K562 (cell line): Measurements from ENCODE around the gene ABITRAM. TPM values are rescaled to one million over a fixed set of nuclear protein-coding genes. Genes with fewer than 3 reads are reported as not detected.

Experiments
- ATAC-seq: fragments of 200-7000 bp; cut with Tn5 transposase; 3 replicates; pipeline ENCODE4 v1.9.1; 2020; ENCODE audit warnings: moderate library complexity
- BruUV-seq: library from RNA; stranded (reverse); fragments of 400-500 nt; replicated peaks from 2 replicates; lab custom pipeline; 2021; lab: Mats Ljungman, UMichigan
- CTCF ChIA-PET: fragments of 300-600 bp; formaldehyde crosslinking; extraction: SDS; loops from one replicate; lab custom pipeline; 2021; ENCODE audit warnings: low intra/inter-chr PET ratio; lab: Yijun Ruan, JAX
- POLR2A ChIA-PET: fragments of 300-600, 350-650 bp; sonication (Branson Sonifier 250); formaldehyde crosslinking; extraction: SDS; loops from one replicate; lab custom pipeline; 2021; ENCODE audit warnings: antibody characterized with exemption, inconsistent platforms; lab: Yijun Ruan, JAX
- DNase-seq, 4 experiments: peaks; one replicate each; pipeline versions ENCODE4 v3.0.0 to v3.0.0-alpha.2; 2011 to 2018; ENCODE audit warnings: low spot score in 3 of 4, mixed read lengths in 3 of 4; ENCODE audit errors: extremely low read depth in 1 of 4
- FAIRE-seq: peaks from 2 replicates; lab custom pipeline; 2011; peaks lifted over from hg19 to GRCh38; lab: Jason Lieb, UNC
- H2AFZ ChIP-seq: 2 replicates; pipeline ENCODE4 v1.6.0; 2011; ENCODE audit warnings: low read depth, low read length, control low read depth, inconsistent platforms
- H3K27ac ChIP-seq: fragments of 200-600 bp; 3 replicates; pipeline ENCODE4 v1.8.0; 2011; ENCODE audit warnings: low read depth, mild to moderate bottlenecking, control low read depth, inconsistent platforms, low read length, moderate library complexity, mixed read lengths; ENCODE audit errors: extremely low read depth
- H3K27me3 ChIP-seq, 2 experiments: fragments of 300-600 bp in 1 of 2; 2 replicates in 1 of 2; 3 replicates in 1 of 2; pipeline versions ENCODE4 v1.6.0 to v1.8.0; 2011; ENCODE audit warnings: inconsistent platforms in 2 of 2, low read length in 2 of 2, mild to moderate bottlenecking in 1 of 2, mixed read lengths in 1 of 2, moderate library complexity in 1 of 2; ENCODE audit not compliant: control insufficient read depth in 2 of 2, insufficient read depth in 2 of 2
- H3K36me3 ChIP-seq: fragments of 300-600 bp; 3 replicates; pipeline ENCODE4 v1.8.0; 2011; ENCODE audit warnings: mild to moderate bottlenecking, low read length, inconsistent platforms; ENCODE audit not compliant: control insufficient read depth, insufficient read depth
- H3K4me1 ChIP-seq, 2 experiments: fragments of 200-600 bp in 1 of 2; replicated peaks in 1 of 2; 2 replicates in 1 of 2; 3 replicates in 1 of 2; pipeline versions ENCODE4 v1.5.1 to v1.8.0; 2011; ENCODE audit warnings: inconsistent platforms in 2 of 2, low read length in 2 of 2, mild to moderate bottlenecking in 1 of 2, mixed read lengths in 1 of 2, moderate library complexity in 1 of 2; ENCODE audit not compliant: control insufficient read depth in 2 of 2, insufficient read depth in 2 of 2
- H3K4me2 ChIP-seq: 2 replicates; pipeline ENCODE4 v1.6.1; 2011; ENCODE audit warnings: low read length, control low read depth, inconsistent platforms, mixed read lengths; ENCODE audit not compliant: insufficient read depth
- H3K4me3 ChIP-seq: fragments of 200-600 bp; sonication (generic), shearing (Covaris generic); 2 replicates; pipeline ENCODE4 v1.5.1; 2016; ENCODE audit warnings: control low read depth, inconsistent platforms
- H3K79me2 ChIP-seq: fragments of 200-600 bp; 3 replicates; pipeline ENCODE4 v1.8.0; 2011; ENCODE audit warnings: low read length, inconsistent platforms; ENCODE audit not compliant: control insufficient read depth, insufficient read depth
- H3K9ac ChIP-seq, 2 experiments: 2 replicates each; pipeline versions ENCODE4 v1.6.0 to v1.6.1; 2011; ENCODE audit warnings: low read depth in 2 of 2, low read length in 2 of 2, control low read depth in 1 of 2, inconsistent platforms in 1 of 2, mild to moderate bottlenecking in 1 of 2, mixed read lengths in 1 of 2; ENCODE audit not compliant: insufficient read depth in 1 of 2
- H3K9me1 ChIP-seq: one replicate; pipeline ENCODE4 v1.6.0; 2011; ENCODE audit warnings: inconsistent platforms, mild to moderate bottlenecking, low read length, moderate library complexity; ENCODE audit not compliant: control insufficient read depth, insufficient read depth
- H3K9me3 ChIP-seq: replicated peaks from 2 replicates; pipeline ENCODE4 v1.5.1; 2011; ENCODE audit warnings: low read depth, low read length, inconsistent platforms; ENCODE audit not compliant: control insufficient read depth, insufficient read depth
- H4K20me1 ChIP-seq: replicated peaks from 2 replicates; pipeline ENCODE4 v1.6.1; 2011; ENCODE audit warnings: low read length, inconsistent platforms, mixed read lengths; ENCODE audit not compliant: control insufficient read depth, insufficient read depth
- ARHGAP35 ChIP-seq: fragments of 450-650 bp; IDR thresholded peaks from 2 replicates; pipeline ENCODE4 v1.6.1; 2018; ENCODE audit not compliant: partially characterized antibody
- DDX20 ChIP-seq: fragments of 450-650 bp; IDR thresholded peaks from 2 replicates; pipeline ENCODE4 v1.6.1; 2016; ENCODE audit warnings: missing genetic modification characterization, low read depth, mild to moderate bottlenecking, missing compliant biosample characterization, moderate library complexity
- GTF2A2 ChIP-seq: IDR thresholded peaks from 2 replicates; pipeline ENCODE4 v1.6.1; 2016; ENCODE audit warnings: mild to moderate bottlenecking, missing genetic modification characterization, missing compliant biosample characterization
- HEY1 ChIP-seq: fragments of 250-450 bp; sonication (Bioruptor Pico); IDR thresholded peaks from 2 replicates; pipeline ENCODE4 v1.5.0; 2020; ENCODE audit warnings: mild to moderate bottlenecking, moderate library complexity, borderline replicate concordance
- KDM1A ChIP-seq, 2 experiments: fragments of 450-650 bp; IDR thresholded peaks; 2 replicates each; pipeline ENCODE4 v1.6.1; 2016; ENCODE audit warnings: mild to moderate bottlenecking in 2 of 2
- PTBP1 ChIP-seq: fragments of 200-400 bp; formaldehyde crosslinking; IDR thresholded peaks from 2 replicates; pipeline ENCODE4 v1.6.1; 2017; ENCODE audit warnings: low read depth, low read length
- SAFB ChIP-seq: fragments of 200-400 bp; formaldehyde crosslinking; IDR thresholded peaks from 2 replicates; pipeline ENCODE4 v1.6.1; 2017; ENCODE audit warnings: low read depth, low read length, borderline replicate concordance
- SIRT6 ChIP-seq: IDR thresholded peaks from one replicate; pipeline ENCODE4 v1.6.1; 2012; ENCODE audit warnings: low read depth, mild to moderate bottlenecking, control low read depth, inconsistent platforms, low read length, moderate library complexity
- SNIP1 ChIP-seq: fragments of 450-650 bp; IDR thresholded peaks from 2 replicates; pipeline ENCODE4 v1.7.1; 2017; ENCODE audit warnings: low read depth, mild to moderate bottlenecking
- TAF1 ChIP-seq: IDR thresholded peaks from 2 replicates; pipeline ENCODE4 v1.6.1; 2011; ENCODE audit warnings: mild to moderate bottlenecking, low read length, moderate library complexity; ENCODE audit not compliant: insufficient read depth, control insufficient read depth, severe bottlenecking; ENCODE audit errors: extremely low read depth
- ZBTB17 ChIP-seq: fragments of 450-650 bp; formaldehyde crosslinking; IDR thresholded peaks from 2 replicates; pipeline ENCODE4 v1.4.0; 2020; ENCODE audit warnings: mild to moderate bottlenecking
- ZBTB33 ChIP-seq: sonication (generic); formaldehyde crosslinking; IDR thresholded peaks from 2 replicates; pipeline ENCODE4 v1.8.1; 2023; ENCODE audit warnings: mild to moderate bottlenecking, missing genetic modification reagents
- ZNF174 ChIP-seq: fragments of 250-450 bp; sonication (Bioruptor Pico); IDR thresholded peaks from 2 replicates; pipeline ENCODE4 v1.4.0; 2020; ENCODE audit warnings: mild to moderate bottlenecking
- ZNF449 ChIP-seq: fragments of 250-450 bp; sonication (Bioruptor Pico); IDR thresholded peaks from 2 replicates; pipeline ENCODE4 v1.8.0; 2022; ENCODE audit warnings: moderate library complexity, mild to moderate bottlenecking, inconsistent platforms
- ZNF695 ChIP-seq: fragments of 450-650 bp; formaldehyde crosslinking; IDR thresholded peaks from 2 replicates; pipeline ENCODE4 v1.4.0; 2020; ENCODE audit warnings: mild to moderate bottlenecking, moderate library complexity
- WGBS: fragments of 100-300 bp; shearing (Covaris generic); methylation state at CpG from one replicate; pipeline ENCODE4 v1.1.6; 2016; ENCODE audit warnings: low coverage, mixed read lengths; ENCODE audit not compliant: insufficient coverage; ENCODE audit errors: missing lambda C conversion rate; 5-methylcytosine and 5-hydroxymethylcytosine counted together
- in situ Hi-C: fragments of 300-500 bp; cut with MboI; formaldehyde crosslinking; loops from 4 replicates; pipeline ENCODE4 v1.15.0; 2018; ENCODE audit warnings: inconsistent platforms, mixed read lengths
- intact Hi-C: fragments of 100-400 bp; cut with micrococcal nuclease; formaldehyde crosslinking; loops from 2 replicates; pipeline ENCODE4 v1.14.2; 2022
- polyA plus RNA-seq, 8 experiments: library from polyadenylated mRNA; depleted of rRNA in 4 of 8; stranded (reverse) in 5 of 8; unstranded in 3 of 8; fragments of >200 nt; fragmentation: Nextera tagmentation in 2 of 8; fragmentation: Illumina TruSeq in 1 of 8; extraction: Ambion mirVana in 2 of 8; extraction: Trizol in 1 of 8; gene quantifications; 2 replicates each; pipeline versions ENCODE4 v1.2.1 to v1.2.3, GENCODE V29; 2011 to 2014; ENCODE audit warnings: inconsistent platforms in 1 of 8, missing spikeins in 1 of 8
- total RNA-seq, 7 experiments: library from RNA; depleted of rRNA in 6 of 7; stranded (reverse); fragments of >200 nt in 6 of 7; fragmentation: Illumina TruSeq in 2 of 7; extraction: Trizol in 2 of 7; gene quantifications; 2 replicates each; pipeline versions ENCODE4 v1.2.1 to v1.2.3, GENCODE V29; 2011 to 2021; ENCODE audit warnings: low replicate concordance in 1 of 7

ABITRAM gene
- total and polyA plus RNA-seq, 9 of the 15 experiments (the other 6 are each of a cell fraction or from before 2014, with no cell fraction given): 8.9 to 47.6 (median 28.4) TPM

DNA sequence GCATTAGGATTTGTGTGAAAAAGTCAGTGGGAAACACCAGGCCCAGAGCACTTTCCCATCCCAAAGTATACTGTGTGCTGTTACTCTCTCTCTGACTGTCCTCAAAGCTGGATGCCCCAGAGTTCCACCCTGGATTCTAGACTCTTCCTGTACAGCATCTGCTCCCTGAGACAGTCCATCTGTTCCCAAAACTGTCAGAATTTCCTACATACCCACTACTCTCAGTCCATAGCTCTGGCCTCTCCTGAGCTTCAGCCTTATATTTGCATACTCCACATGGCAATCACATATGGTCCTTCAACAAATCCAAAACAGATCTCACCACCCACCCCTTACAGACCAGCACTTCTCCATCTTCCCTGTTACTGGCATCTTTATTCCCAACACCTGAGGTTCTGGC is 9.7 kb upstream of the ABITRAM start:
- in situ Hi-C loops (no loop called here), intact Hi-C loops (no loop called here)
- ATAC-seq (no peak), FAIRE-seq (no peak), DNase-seq (no peak)
- CTCF ChIA-PET: no interaction called here
- H3K79me2 ChIP-seq: no peaks in the 10 kb centered on the region
- POLR2A ChIA-PET: interaction anchor here (1.0 kb wide), 1 partner anchor 9 kb away, joined by 3 read pairs; no protein-coding TSS in a partner anchor
- no peak overlapping the region for H3K4me2 ChIP-seq
- H3K27ac ChIP-seq: no peak overlapping the region
- no peak overlapping the region for H3K4me3 ChIP-seq
- H3K9me1 ChIP-seq: no peaks in the 10 kb centered on the region
- no peak overlapping the region for H2AFZ ChIP-seq
- H3K4me1 ChIP-seq: no peaks in the 10 kb centered on the region
- H3K9ac ChIP-seq: no peak overlapping the region
- no peaks in the 10 kb centered on the region for H3K9me3 ChIP-seq
- BruUV-seq: no TSS peak
- TF ChIP-seq SAFB (no peak), ZNF695 (CRISPR knock-in tag) (no peak)
- H3K27me3 ChIP-seq: no peaks in the 10 kb centered on the region
- H4K20me1 ChIP-seq: no peaks in the 10 kb centered on the region
- H3K36me3 ChIP-seq: peaks cover 89% of the 10 kb centered on the region

GRCh38 chr9:108928386-108928785 is 5.8 kb upstream of the ABITRAM start:
- no peak overlapping the region for H3K4me2 ChIP-seq
- H4K20me1 ChIP-seq: no peaks in the 10 kb centered on the region
- 86% methylated on average over 2 of the region's 2 CpGs for WGBS
- FAIRE-seq (no peak), ATAC-seq (no peak), DNase-seq (no peak)
- peaks cover 75% of the 10 kb centered on the region for H3K36me3 ChIP-seq
- no peak overlapping the region for H3K27ac ChIP-seq
- intact Hi-C loops: no loop called here
- H3K9me3 ChIP-seq: no peaks in the 10 kb centered on the region
- no peak overlapping the region for H3K4me3 ChIP-seq
- H3K4me1 ChIP-seq: peaks cover 0 to 6% of the 10 kb centered on the region in 2 experiments; a peak in 4 of 5 replicates
- no peaks in the 10 kb centered on the region for H3K9me1 ChIP-seq
- H2AFZ ChIP-seq: no peak overlapping the region
- H3K79me2 ChIP-seq: peaks cover 28% of the 10 kb centered on the region
- H3K27me3 ChIP-seq: no peaks in the 10 kb centered on the region
- ChIA-PET POLR2A (no interaction called here), CTCF (no interaction called here)
- in situ Hi-C loops: no loop called here
- no TSS peak for BruUV-seq
- H3K9ac ChIP-seq: no peak overlapping the region
- TF ChIP-seq SNIP1 (no peak), HEY1 (CRISPR knock-in tag) (no peak), KDM1A (IDR thresholded peaks at IDR 0.05) (no peak), DDX20 (tag) (no peak), ZNF449 (CRISPR knock-in tag) (no peak), ARHGAP35 (no peak), GTF2A2 (tag) (no peak), TAF1 (no peak), ZBTB33 (no peak), ZNF174 (CRISPR knock-in tag) (no peak), SIRT6 (no peak), ZBTB17 (CRISPR knock-in tag) (no peak), PTBP1 (no peak)
